Stimulated activated memory B cell treated with anti-CD40 and anti-IgM and Interleukin-4, amounts not matched to agents 10 μg/mL and 1 μg/mL and 100 μg/mL, for 72 hours (primary cell): ENCODE data around the gene AGMO.

ENCODE experiments used
- ATAC-seq: fragments of 150-1000 bp; cut with Tn5 transposase; 2 replicates; pipeline ENCODE4 v1.10.0; 2021
- H3K27ac Mint-ChIP-seq: one replicate; pipeline ENCODE4 v1.8.0; 2022; ENCODE audit warnings: mild to moderate bottlenecking, mixed read lengths
- H3K27me3 Mint-ChIP-seq: one replicate; pipeline ENCODE4 v1.8.0; 2022; ENCODE audit warnings: mixed read lengths
- H3K36me3 Mint-ChIP-seq: one replicate; pipeline ENCODE4 v1.8.0; 2022; ENCODE audit warnings: mixed read lengths
- H3K4me1 Mint-ChIP-seq: one replicate; pipeline ENCODE4 v1.8.0; 2022; ENCODE audit warnings: mixed read lengths
- H3K4me3 Mint-ChIP-seq: one replicate; pipeline ENCODE4 v1.8.0; 2022; ENCODE audit warnings: mild to moderate bottlenecking, moderate library complexity, mixed read lengths
- H3K9me3 Mint-ChIP-seq: one replicate; pipeline ENCODE4 v1.8.0; 2022; ENCODE audit warnings: mixed read lengths

Gene AGMO

GRCh38 chr7:15464667-15465121 is 97.1 kb downstream of the AGMO start:
- no peak for ATAC-seq
- Mint-ChIP-seq H3K27ac (no peak overlapping the region), H3K27me3 (no peaks in the 10 kb centered on the region), H3K4me3 (no peak overlapping the region), H3K4me1 (no peaks in the 10 kb centered on the region), H3K9me3 (no peaks in the 10 kb centered on the region), H3K36me3 (no peaks in the 10 kb centered on the region)

GRCh38 chr7:15463801-15464666 is 97.8 kb downstream of the AGMO start:
- Mint-ChIP-seq H3K9me3 (no peaks in the 10 kb centered on the region), H3K36me3 (no peaks in the 10 kb centered on the region), H3K27ac (no peak overlapping the region), H3K4me3 (no peak overlapping the region), H3K4me1 (no peaks in the 10 kb centered on the region), H3K27me3 (no peaks in the 10 kb centered on the region)
- no peak for ATAC-seq

- Mint-ChIP-seq H3K4me3 (no peak overlapping the region), H3K36me3 (no peaks in the 10 kb centered on the region), H3K4me1 (no peaks in the 10 kb centered on the region), H3K9me3 (no peaks in the 10 kb centered on the region), H3K27me3 (no peaks in the 10 kb centered on the region), H3K27ac (no peak overlapping the region)
- ATAC-seq = no peak
These were observed 99.0 kb downstream of the AGMO start for GRCh38 chr7:15462721-15463389.

GRCh38 chr7:15461576-15461975 is 100.2 kb downstream of the AGMO start:
- no peaks in the 10 kb centered on the region for H3K9me3 Mint-ChIP-seq
- no peaks in the 10 kb centered on the region for H3K4me1 Mint-ChIP-seq
- no peaks in the 10 kb centered on the region for H3K27me3 Mint-ChIP-seq
- no peaks in the 10 kb centered on the region for H3K36me3 Mint-ChIP-seq
- ATAC-seq = no peak
- H3K4me3 Mint-ChIP-seq = no peak overlapping the region
- H3K27ac Mint-ChIP-seq = no peak overlapping the region

- no peaks in the 10 kb centered on the region for H3K27me3 Mint-ChIP-seq
- H3K9me3 Mint-ChIP-seq = no peaks in the 10 kb centered on the region
- no peak for ATAC-seq
- H3K36me3 Mint-ChIP-seq = no peaks in the 10 kb centered on the region
- no peaks in the 10 kb centered on the region for H3K4me1 Mint-ChIP-seq
- H3K4me3 Mint-ChIP-seq = no peak overlapping the region
- no peak overlapping the region for H3K27ac Mint-ChIP-seq
These were observed 102.7 kb downstream of the AGMO start for GRCh38 chr7:15459018-15459615.

- H3K4me1 Mint-ChIP-seq = no peaks in the 10 kb centered on the region
- no peak for ATAC-seq
- H3K4me3 Mint-ChIP-seq = no peak overlapping the region
- H3K27ac Mint-ChIP-seq = no peak overlapping the region
- no peaks in the 10 kb centered on the region for H3K36me3 Mint-ChIP-seq
- no peaks in the 10 kb centered on the region for H3K27me3 Mint-ChIP-seq
- peaks cover under 1% of the 10 kb centered on the region for H3K9me3 Mint-ChIP-seq
These were observed 103.5 kb downstream of the AGMO start for GRCh38 chr7:15457990-15458955.

- no peaks in the 10 kb centered on the region for H3K36me3 Mint-ChIP-seq
- H3K4me3 Mint-ChIP-seq = no peak overlapping the region
- no peaks in the 10 kb centered on the region for H3K27me3 Mint-ChIP-seq
- no peak for ATAC-seq
- no peaks in the 10 kb centered on the region for H3K4me1 Mint-ChIP-seq
- H3K27ac Mint-ChIP-seq = no peak overlapping the region
- peaks cover 2% of the 10 kb centered on the region for H3K9me3 Mint-ChIP-seq
These were observed 109.1 kb downstream of the AGMO start for GRCh38 chr7:15452670-15453069.

GRCh38 chr7:15446722-15447121 is 115.1 kb downstream of the AGMO start:
- Mint-ChIP-seq H3K27me3 (no peaks in the 10 kb centered on the region), H3K36me3 (no peaks in the 10 kb centered on the region), H3K27ac (no peak overlapping the region), H3K4me1 (no peaks in the 10 kb centered on the region), H3K9me3 (peaks cover 4% of the 10 kb centered on the region), H3K4me3 (no peak overlapping the region)
- ATAC-seq = no peak

- Mint-ChIP-seq H3K4me3 (no peak overlapping the region), H3K9me3 (peaks cover 4% of the 10 kb centered on the region), H3K4me1 (no peaks in the 10 kb centered on the region), H3K27ac (no peak overlapping the region), H3K36me3 (no peaks in the 10 kb centered on the region), H3K27me3 (no peaks in the 10 kb centered on the region)
- no peak for ATAC-seq
These were observed 115.5 kb downstream of the AGMO start for GRCh38 chr7:15446280-15446679.

GRCh38 chr7:15441915-15442314 is 119.9 kb downstream of the AGMO start:
- no peak for ATAC-seq
- no peak overlapping the region for H3K4me3 Mint-ChIP-seq
- H3K4me1 Mint-ChIP-seq = no peaks in the 10 kb centered on the region
- H3K36me3 Mint-ChIP-seq = no peaks in the 10 kb centered on the region
- H3K9me3 Mint-ChIP-seq = peaks cover 4% of the 10 kb centered on the region
- no peak overlapping the region for H3K27ac Mint-ChIP-seq
- no peaks in the 10 kb centered on the region for H3K27me3 Mint-ChIP-seq

- no peak overlapping the region for H3K27ac Mint-ChIP-seq
- H3K4me3 Mint-ChIP-seq = no peak overlapping the region
- ATAC-seq = no peak
- H3K9me3 Mint-ChIP-seq = peaks cover 4% of the 10 kb centered on the region
- no peaks in the 10 kb centered on the region for H3K4me1 Mint-ChIP-seq
- H3K27me3 Mint-ChIP-seq = no peaks in the 10 kb centered on the region
- no peaks in the 10 kb centered on the region for H3K36me3 Mint-ChIP-seq
These were observed 121.3 kb downstream of the AGMO start for GRCh38 chr7:15440482-15440881.

- H3K36me3 Mint-ChIP-seq = no peaks in the 10 kb centered on the region
- H3K9me3 Mint-ChIP-seq = peaks cover 4% of the 10 kb centered on the region
- no peak overlapping the region for H3K4me3 Mint-ChIP-seq
- no peak for ATAC-seq
- H3K27me3 Mint-ChIP-seq = no peaks in the 10 kb centered on the region
- H3K27ac Mint-ChIP-seq = no peak overlapping the region
- H3K4me1 Mint-ChIP-seq = no peaks in the 10 kb centered on the region
These were observed 122.0 kb downstream of the AGMO start for GRCh38 chr7:15439853-15440252.

- H3K4me3 Mint-ChIP-seq = no peak overlapping the region
- H3K4me1 Mint-ChIP-seq = no peaks in the 10 kb centered on the region
- no peaks in the 10 kb centered on the region for H3K36me3 Mint-ChIP-seq
- H3K27ac Mint-ChIP-seq = no peak overlapping the region
- ATAC-seq = no peak
- H3K27me3 Mint-ChIP-seq = no peaks in the 10 kb centered on the region
- H3K9me3 Mint-ChIP-seq = no peaks in the 10 kb centered on the region
These were observed 128.7 kb downstream of the AGMO start for GRCh38 chr7:15433151-15433550.

GRCh38 chr7:15430911-15431310 is 130.9 kb downstream of the AGMO start:
- Mint-ChIP-seq H3K27me3 (no peaks in the 10 kb centered on the region), H3K4me1 (no peaks in the 10 kb centered on the region), H3K4me3 (no peak overlapping the region), H3K9me3 (peaks cover 3% of the 10 kb centered on the region), H3K27ac (no peak overlapping the region), H3K36me3 (no peaks in the 10 kb centered on the region)
- ATAC-seq = no peak

- peaks cover 3% of the 10 kb centered on the region for H3K9me3 Mint-ChIP-seq
- H3K4me1 Mint-ChIP-seq = no peaks in the 10 kb centered on the region
- no peak for ATAC-seq
These were observed 131.6 kb downstream of the AGMO start for GRCh38 chr7:15430191-15430590.

More at GRCh38 chr7:15430191-15430590, 131.6 kb downstream of the AGMO start:
- Mint-ChIP-seq H3K4me3 (no peak overlapping the region), H3K36me3 (no peaks in the 10 kb centered on the region), H3K27ac (no peak overlapping the region), H3K27me3 (no peaks in the 10 kb centered on the region)
